Measurements from ENCODE around the gene PCDHGC3.
A peak's percentile ranks its signal among the peaks of the same experiment; 100 is the strongest.

PCDHGC3 gene

DNA sequence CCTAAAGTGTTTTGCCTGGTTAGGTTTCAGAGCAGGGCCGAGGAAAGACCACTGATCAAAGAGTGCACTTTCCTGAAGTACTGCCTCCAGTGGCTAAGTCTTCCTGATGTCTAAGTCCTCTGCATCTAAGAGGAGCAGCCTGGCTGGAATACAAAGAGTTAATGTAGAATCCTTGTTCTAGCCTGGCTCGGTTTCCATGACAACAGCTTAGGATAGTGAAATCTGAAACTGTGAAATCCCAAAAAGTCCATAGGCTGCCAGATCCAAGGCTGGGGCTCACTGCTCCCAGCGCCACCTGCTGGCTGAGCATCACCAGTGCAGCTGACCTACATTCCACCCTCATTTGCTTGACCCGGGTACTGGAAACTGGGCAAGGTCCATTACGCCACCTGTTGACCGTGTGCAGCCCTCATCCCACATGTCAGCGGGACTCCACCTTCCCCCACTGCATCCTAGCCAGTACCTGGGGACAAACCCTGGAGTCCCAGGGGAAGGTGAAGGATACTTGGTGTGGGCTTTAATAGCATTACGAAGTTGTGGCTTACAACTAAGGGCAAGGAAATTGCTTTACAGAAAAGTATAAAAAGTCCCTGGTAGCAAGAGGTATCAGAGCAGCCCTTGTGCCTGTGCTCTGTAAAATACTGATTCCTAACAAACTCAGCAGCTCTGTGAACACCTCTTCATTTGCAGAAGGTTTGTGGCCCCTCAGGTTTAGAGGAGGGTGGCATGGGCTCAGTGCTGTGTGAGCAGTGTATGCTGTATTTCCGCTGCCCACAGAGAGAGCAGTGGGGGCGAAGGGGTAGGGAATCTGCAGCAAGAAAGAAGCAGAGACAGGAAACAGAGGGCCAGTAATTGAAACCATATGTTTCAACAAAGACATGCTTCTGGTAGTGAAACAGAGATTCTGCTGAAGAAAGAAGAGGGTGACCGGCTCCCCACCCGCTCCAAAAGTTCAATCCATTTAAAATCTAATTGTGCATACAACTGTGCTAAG lies 49.1 kb downstream of the PCDHGC3 start:
- DNase-seq: peak; percentile 99

- no peak for DNase-seq
Observed at GRCh38 chr5:141525653-141526052, 49.9 kb downstream of the PCDHGC3 start.

GRCh38 chr5:141527426-141527825 lies 51.7 kb downstream of the PCDHGC3 start:
- no peak for DNase-seq
